GM18505 (cell line): ENCODE data around the gene BRCC3.

ENCODE experiments used
- ATAC-seq: cut with Tn5 transposase; IDR thresholded peaks from one replicate; pipeline ENCODE4 v1.9.1; 2021; ENCODE audit not compliant: unreplicated experiment
- POLR2A ChIP-seq: IDR thresholded peaks from 4 replicates; pipeline ENCODE4 v1.6.1; 2011; ENCODE audit warnings: borderline replicate concordance; ENCODE audit not compliant: insufficient read depth, insufficient read length; ENCODE audit errors: extremely low read depth

BRCC3 gene

DNA sequence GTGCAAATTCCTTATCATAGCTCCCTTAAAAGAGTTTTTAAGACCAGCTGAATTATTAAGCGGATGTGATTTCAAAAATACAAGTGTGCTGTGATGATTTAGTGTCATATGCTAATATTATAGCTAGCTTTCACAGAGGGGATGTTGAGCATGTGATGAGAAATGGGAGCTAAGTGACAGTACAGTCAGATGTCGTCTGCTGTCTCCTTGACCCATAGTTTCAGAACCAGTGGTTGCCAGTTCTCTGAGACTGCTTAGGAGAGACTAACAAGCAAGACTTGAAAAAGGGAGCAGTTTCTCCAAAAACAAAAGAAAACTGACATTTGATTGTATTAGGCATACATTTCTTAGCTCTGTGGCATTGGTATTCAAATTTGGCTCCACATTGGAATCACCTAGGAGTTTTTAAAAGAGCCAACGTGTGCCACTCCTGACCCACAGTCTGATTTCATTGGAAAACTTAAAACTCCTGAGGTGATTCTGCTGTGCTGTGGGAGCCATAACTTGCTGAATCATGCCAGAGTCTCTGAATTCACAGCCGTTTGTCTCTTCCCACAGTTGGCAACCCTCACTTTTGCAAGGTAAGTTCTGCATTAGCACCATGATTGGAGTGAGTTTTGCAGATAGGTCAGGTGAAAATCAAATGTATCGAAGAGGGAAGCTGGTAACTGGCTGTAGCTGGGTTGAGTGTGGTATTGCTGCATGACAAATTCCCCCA is 24.3 kb upstream of the BRCC3 start:
- TF ChIP-seq POLR2A, result no peak
- ATAC-seq, result no peak

DNA sequence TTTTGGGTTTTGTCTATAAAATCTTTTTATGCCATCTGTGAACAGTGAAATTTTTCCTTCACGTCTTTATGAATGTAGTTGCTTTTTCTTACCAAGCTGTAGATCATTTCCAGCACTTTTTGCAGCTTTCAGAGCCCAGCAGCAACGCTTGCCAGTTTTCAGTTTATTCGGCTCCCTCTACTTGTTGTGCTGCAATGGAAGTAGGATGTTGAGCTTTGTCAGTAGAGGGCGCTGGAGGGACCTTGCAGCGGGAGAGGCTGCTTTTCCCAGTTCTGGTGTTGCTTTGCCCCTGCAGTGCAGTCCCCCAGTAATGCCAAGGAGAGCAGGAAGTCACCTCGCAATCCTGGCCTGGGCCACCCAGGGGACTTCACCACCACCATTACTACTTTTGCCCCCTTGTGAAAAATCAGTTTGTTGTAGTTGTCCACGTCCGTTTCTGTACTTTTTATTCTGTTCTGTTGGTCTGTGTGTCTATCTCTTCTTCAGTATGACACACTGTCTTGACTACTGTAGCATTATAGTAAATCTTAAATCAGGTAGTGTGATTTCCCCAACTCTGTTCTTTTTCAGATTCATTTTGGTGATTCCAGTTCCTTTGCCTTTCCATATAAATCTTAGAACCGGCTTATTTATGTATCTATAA is 22.2 kb upstream of the BRCC3 start:
- ATAC-seq, result no peak
- TF ChIP-seq POLR2A, result no peak

DNA sequence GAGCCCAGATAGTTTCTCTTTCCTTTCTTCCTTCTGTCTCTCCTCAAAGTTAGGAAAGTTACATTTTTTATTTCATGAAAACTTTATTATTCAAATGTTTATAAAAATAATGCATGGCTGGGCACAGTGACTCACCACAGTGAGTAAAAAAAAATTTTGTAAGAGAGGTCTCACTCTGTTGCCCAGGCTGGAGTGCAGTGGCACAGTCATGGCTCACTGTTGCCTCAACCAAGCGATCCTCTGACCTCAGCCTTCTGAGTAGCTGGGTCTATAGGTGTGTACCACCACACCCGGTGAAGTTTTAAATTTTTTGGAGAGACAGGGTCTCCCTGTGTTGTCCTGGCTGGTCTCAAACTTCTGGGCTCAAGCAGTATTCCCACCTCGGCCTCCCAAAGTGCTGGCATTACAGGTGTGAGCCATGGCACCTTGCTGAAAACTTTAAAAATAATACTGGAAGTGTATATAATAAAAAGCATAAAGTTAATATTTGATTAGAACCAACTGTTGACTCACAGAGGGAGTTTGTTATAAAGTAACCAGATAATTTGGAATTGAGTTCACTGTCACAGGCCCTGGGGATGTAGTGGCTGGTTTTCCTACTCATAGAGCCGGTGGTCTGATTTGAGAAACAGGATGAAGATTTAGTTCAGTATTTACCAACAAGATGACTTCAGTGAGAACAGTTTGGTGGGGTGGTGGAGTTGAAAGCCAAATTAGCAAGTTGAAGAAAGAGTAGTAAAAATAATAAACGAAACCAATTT is 18.4 kb upstream of the BRCC3 start:
- TF ChIP-seq POLR2A, result no peak
- no peak for ATAC-seq

DNA sequence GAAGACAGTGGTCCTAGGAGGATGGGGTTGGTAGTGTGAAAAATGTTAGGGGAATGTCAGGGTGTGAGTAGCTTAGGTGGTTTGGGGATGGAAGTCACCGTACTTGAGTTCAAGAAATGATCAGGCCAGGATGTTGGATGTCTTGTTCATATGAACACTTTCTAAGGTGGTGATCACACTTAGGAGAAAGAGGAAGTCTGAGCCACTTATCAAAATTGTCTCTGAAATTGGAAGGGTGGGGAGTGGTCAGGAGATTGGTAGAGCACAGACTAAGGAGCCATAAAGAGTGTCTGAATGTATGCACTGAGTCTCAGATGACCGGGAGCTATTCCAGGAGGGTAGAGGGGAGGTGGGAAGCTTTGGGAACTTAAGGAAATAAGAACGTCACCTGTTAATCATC is 17.7 kb upstream of the BRCC3 start:
- no peak for TF ChIP-seq POLR2A
- ATAC-seq, result no peak

DNA sequence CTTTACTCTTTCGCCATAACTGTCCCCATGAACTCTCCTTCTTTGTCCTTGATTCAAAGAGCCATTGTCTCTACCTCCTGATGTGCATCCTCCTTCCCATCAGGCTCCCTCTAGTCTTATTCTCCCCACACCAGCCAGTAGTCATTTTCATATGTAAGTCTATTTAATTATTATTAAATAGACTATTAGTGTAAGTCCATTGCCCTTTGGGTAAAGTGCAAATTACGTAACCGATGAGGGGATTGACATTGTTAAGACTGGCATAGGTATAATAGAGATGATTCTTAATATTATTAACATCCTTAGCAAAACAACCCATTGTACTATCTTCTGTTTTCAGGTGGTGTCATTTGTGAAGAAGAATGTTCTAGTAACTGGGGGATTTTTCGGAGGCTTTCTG is 17.1 kb upstream of the BRCC3 start:
- ATAC-seq, result no peak
- TF ChIP-seq POLR2A, result no peak

DNA sequence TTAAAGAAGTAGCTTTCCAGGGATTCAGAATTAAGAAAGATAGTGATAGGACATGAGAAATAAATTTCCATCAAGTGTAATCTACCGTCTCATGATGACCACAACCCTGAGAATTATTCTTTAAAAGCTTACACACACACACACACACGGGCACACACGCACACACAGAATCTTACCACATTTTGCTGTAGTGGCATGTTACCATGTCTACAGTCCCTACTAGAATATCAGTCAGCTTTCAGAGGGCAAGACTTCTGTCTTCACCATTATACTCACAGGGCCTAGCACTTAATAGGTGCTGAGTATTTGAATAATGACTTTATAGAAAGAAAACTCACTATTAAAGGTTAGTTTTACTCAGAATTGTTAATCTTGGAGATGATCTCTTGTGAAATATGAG is 15.8 kb upstream of the BRCC3 start:
- ATAC-seq, result no peak
- TF ChIP-seq POLR2A, result no peak

DNA sequence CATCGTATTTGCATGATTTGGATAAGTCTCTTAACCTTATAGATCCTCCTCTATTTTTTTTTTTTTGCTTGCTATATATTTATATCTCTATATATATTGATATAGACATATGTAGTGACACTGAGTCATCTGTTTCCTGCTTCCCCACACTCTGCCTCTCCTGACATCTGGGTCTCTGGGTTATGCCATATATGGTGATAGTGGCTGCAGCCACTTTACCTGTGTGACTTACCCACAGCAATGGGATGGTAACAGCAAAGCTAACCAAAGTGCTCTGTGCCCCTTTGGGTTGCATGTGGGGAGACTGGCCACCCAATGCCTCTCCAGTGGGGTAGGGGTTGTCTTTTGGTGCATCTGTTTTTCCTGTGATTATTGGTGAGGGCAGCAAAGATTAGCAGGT is 14.8 kb upstream of the BRCC3 start:
- no peak for TF ChIP-seq POLR2A
- no peak for ATAC-seq

DNA sequence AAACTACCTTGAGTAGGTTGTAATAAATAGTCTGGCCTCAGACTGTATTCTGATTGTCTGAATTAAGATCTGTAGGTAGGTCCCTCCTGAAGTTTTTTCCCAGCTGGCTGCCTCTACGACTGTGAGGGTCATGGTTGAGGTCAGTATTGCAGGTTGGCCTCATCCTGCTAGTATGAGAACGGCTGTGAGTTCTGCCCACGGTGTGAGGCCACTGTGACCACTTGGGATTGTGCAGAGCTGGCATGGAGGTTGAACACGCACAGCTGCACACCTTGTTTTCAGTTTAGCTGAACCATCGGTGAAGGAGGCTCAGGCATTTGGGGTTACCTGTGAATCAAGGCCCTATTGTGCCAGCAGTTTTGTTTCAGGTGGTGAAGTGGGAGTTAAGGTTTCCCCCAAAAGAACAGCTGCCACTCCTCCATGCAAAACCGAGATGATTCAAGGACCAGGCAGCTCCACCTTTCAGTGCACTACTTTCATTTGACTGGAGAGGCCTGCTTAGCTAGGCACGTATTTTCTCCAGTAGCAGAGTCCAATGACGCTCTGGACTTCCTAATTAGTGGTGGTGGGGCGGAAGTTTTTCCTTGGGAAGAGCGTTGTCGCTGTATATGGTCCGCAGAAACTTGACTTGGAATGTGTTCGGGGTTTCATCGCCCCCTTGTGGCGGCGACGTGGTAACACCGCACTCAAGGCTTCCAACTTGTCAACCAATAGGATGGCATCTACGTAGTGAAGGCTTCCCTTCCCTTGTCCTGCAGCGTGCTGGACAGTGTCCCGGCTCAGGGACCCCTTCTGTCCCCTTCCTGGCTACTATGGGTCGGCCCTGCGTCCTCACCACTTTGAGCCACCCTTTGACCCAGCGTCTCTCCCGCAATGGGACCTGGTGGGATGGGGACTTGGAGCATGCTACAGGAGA is 14.2 kb upstream of the BRCC3 start:
- peak; percentile 16 for TF ChIP-seq POLR2A
- peak; percentile 81 for ATAC-seq

DNA sequence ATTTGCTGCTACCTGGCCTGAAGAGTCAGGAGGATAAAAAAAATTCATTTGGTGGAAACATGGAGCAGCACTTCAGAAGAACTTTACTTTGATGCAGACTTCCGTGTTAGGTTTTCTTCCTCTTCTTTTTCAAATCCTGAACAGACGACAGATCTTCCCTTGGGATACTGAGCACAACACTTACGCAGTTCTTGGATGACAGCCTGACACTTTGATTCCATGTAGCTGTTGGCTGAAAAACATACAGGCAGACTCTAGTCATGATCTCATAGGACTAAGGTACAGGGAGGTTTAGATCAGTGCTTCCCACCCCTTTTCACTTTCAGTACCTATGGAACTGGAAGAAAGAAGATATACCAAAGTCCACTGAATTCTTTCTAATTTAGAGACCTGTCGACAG is 9.5 kb upstream of the BRCC3 start:
- no peak for ATAC-seq

DNA sequence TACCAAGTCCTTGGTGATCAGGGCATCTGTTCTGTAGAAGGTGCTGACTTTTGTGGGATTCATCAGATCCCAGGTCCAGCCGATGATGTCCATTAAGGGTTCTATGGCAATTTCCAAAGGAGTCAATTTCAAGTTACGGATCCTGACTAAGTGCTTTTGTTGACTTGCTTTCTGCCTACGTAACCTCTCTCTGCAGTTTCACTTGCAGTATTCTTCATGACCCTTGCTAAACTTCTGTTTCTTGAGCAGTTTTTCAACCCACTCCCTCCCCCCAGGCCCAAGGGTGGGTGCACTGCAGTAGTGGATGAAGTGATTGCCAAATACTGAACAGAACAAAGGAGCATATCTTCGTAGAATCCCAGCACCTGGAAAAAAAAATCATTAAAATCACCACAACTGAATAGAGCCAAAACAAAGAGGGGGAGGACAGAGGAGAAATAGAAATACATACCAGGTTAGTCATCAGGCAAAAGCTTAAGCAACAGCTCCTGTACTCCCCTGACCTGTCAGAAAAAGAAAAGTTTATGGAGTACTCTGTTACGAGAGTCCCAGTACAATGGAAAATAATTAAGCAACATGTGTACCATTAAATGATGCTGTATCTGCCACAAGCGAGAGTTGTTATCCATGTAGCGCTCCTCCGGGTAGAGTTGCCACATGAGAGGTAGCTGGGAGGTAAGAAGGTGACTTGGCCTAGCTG is 6.1 kb upstream of the BRCC3 start:
- ATAC-seq, result no peak
- TF ChIP-seq POLR2A, result no peak

More for the DNA sequence above, 9.5 kb upstream of the BRCC3 start:
- TF ChIP-seq POLR2A, result no peak

DNA sequence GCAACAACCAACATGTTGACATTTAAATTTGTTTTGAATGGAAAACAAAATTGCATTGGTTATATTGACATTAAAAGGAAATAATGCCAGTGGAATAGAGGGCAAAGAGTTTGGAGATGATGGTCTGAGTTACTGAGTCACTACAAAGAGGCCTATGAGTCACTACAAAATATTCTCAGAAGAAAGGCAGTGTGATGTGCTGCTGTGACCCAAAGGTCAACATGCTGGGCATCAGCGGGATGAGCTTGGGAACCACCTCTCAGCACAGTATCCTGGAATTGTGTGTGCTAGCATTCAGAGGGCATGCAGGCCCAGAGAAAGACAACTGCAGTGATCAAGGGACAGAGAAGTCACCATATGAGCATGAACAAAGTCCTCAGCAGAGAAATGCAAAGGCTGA is 3.1 kb upstream of the BRCC3 start:
- TF ChIP-seq POLR2A, result no peak
- ATAC-seq, result no peak

DNA sequence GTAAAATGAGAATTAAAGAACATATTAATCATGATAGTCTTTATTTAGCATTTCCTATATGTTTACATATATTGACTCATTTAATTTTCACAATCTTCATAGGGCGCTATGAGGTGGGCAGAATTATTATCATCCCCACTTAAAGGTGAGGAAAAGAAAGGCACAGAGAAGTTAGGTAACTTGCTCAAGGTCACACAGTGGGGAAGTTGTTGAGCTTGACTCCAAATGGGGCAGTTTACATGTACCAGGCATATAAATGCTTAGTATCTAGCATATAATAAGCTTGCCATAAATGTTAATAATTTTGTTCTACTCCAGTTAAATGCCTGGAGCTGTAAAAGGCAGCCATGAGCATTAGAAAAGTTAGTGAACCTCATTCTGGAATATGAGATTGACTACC is 1.9 kb upstream of the BRCC3 start:
- no peak for TF ChIP-seq POLR2A

More for the DNA sequence above, 1.9 kb upstream of the BRCC3 start:
- no peak for ATAC-seq
